ENCODE measurements around the gene CPEB3. TPM values are rescaled to one million over a fixed set of nuclear protein-coding genes. Genes with fewer than 3 reads are reported as not detected.
"Not testable (repeated sequence)": the region's sequence is repeated elsewhere in the genome, so short reads cannot be mapped to it uniquely, and the experiment has no call there.

CPEB3 gene
- total and polyA plus RNA-seq, 12 donors: 0.71 to 17.6 (median 13.3) TPM

DNA sequence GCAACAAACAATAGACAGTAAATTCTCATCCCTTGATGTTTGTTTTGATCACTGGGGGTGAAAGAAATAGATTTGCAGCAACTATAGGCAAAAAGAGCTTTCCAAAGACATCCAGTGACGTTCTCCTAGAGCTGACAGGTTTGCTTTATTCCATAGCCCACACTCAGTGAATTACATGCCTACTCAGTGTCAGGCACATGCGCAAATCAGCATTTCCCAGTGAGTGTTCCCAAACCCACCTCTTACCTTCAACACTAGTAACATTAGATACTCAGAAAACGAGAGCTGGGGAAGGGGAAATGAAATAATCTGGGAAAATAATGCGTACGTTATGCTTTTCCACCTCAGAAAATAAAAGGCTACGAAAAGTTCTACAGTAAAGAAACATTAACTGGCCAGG lies 144.1 kb downstream of the CPEB3 start:
- intact Hi-C loops (cut with DNase I): loop anchor here in 1 of 10 donors (5.0 kb wide), 1 partner anchor 59 kb away; no protein-coding TSS in a partner anchor
- Histone ChIP-seq H3K27ac (peak overlapping the region in 7 of 10 donors; percentile 28 to 62 (median 51)), H3K4me1 (peaks cover 0 to 71% (median 45%) of the 10 kb centered on the region in 9 donors), H3K4me3 (no peak overlapping the region), H3K9me3 (no peaks in the 10 kb centered on the region), H3K27me3 (no peaks in the 10 kb centered on the region), H3K36me3 (peaks cover 0 to 21% (median 3%) of the 10 kb centered on the region in 9 donors)
- ATAC-seq (no peak), DNase-seq (no peak)
- WGBS, 2 donors: 75 to 79% methylated on average over 6 of the region's 6 CpGs
- TF ChIP-seq, protein P1, sequence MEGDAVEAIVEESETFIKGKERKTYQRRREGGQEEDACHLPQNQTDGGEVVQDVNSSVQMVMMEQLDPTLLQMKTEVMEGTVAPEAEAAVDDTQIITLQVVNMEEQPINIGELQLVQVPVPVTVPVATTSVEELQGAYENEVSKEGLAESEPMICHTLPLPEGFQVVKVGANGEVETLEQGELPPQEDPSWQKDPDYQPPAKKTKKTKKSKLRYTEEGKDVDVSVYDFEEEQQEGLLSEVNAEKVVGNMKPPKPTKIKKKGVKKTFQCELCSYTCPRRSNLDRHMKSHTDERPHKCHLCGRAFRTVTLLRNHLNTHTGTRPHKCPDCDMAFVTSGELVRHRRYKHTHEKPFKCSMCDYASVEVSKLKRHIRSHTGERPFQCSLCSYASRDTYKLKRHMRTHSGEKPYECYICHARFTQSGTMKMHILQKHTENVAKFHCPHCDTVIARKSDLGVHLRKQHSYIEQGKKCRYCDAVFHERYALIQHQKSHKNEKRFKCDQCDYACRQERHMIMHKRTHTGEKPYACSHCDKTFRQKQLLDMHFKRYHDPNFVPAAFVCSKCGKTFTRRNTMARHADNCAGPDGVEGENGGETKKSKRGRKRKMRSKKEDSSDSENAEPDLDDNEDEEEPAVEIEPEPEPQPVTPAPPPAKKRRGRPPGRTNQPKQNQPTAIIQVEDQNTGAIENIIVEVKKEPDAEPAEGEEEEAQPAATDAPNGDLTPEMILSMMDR (IDR thresholded peaks at IDR 0.05): no peak

DNA sequence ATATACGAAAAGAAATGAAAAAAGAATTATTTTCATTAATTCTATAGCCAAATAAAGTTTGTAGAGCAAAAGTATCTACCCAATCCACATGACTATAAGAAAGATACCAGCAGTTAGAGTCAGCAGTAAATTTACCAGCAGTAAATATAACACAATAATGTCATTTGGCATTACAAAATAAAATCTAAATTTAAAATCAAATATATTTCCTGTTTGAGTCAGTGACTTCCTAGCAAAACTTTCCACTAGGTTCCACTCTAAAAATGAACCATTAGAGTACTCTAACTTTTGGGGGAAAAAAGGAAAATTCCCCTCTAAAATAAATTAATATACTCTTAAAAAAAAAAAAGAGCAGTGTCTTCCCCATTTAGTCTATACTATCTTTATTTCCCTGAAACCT lies 144.8 kb downstream of the CPEB3 start:
- 66 to 69% methylated on average over 1 of the region's 1 CpG for WGBS, 2 donors
- H3K36me3 ChIP-seq: peaks cover 0 to 23% (median 3%) of the 10 kb centered on the region in 9 donors
- ATAC-seq (peak in 3 of 8 donors; percentile 41 to 50 (median 46)), DNase-seq (no peak)
- intact Hi-C loops (cut with DNase I): loop anchor here in 1 of 10 donors (5.0 kb wide), 1 partner anchor 59 kb away; no protein-coding TSS in a partner anchor
- TF ChIP-seq, protein P1 (IDR thresholded peaks at IDR 0.05): no peak
- H3K4me3 ChIP-seq: no peak overlapping the region
- H3K9me3 ChIP-seq: no peaks in the 10 kb centered on the region
- peak overlapping the region in 8 of 10 donors; percentile 22 to 62 (median 46) for H3K27ac ChIP-seq
- peaks cover 0 to 64% (median 41%) of the 10 kb centered on the region in 9 donors for H3K4me1 ChIP-seq
- no peaks in the 10 kb centered on the region for H3K27me3 ChIP-seq

DNA sequence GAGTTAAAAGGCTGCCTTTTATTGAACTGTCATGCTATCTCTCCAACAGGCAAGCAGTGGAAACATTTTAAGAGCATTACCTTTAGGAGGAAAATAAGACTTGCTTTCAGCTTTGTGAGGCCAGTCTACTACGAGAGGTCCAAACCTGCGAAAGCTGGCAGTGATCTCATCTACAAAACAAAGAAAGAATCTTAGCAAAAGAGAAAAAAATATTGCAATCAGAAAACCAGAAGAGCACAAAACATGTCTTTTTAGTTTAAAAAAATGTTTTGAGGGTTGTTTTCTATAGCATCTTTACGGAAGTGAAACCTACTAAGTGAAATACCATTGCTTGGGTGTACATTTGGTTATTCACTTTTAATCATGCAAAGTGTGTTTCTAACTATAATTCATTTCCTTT lies 147.9 kb downstream of the CPEB3 start:
- peak overlapping the region in 1 of 10 donors; percentile 50 for H3K27ac ChIP-seq
- intact Hi-C loops (cut with DNase I): no loop called here
- H3K4me1 ChIP-seq: peaks cover 0 to 36% (median 28%) of the 10 kb centered on the region in 9 donors
- H3K9me3 ChIP-seq: peaks cover 0 to 7% (median 0%) of the 10 kb centered on the region in 11 donors
- ATAC-seq (no peak), DNase-seq (no peak)
- no peak overlapping the region for H3K4me3 ChIP-seq
- TF ChIP-seq, protein P1 (IDR thresholded peaks at IDR 0.05): no peak
- no peaks in the 10 kb centered on the region for H3K27me3 ChIP-seq
- 84 to 86% methylated on average over 3 of the region's 3 CpGs for WGBS, 2 donors
- H3K36me3 ChIP-seq: peaks cover 0 to 29% (median 3%) of the 10 kb centered on the region in 9 donors

DNA sequence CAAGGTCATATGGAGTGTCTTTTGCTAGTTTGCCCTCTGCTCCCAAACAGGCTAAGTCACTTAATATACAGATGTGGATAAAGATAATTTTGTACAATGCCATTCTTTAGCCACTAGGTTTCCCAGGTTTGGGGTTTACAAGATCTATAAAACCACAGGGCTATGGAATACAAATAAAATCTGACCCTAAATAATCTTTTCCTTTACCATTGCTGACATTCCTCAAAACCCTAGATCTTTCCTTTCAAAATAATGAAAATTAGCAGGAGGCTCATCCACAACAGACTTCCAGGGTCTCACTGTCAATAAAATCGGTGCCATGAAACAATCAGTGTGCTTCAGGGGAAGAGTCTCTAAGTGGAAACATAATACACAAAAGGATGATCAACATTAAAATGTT lies 148.4 kb downstream of the CPEB3 start:
- intact Hi-C loops (cut with DNase I): no loop called here
- TF ChIP-seq, protein P1 (IDR thresholded peaks at IDR 0.05): no peak

DNA sequence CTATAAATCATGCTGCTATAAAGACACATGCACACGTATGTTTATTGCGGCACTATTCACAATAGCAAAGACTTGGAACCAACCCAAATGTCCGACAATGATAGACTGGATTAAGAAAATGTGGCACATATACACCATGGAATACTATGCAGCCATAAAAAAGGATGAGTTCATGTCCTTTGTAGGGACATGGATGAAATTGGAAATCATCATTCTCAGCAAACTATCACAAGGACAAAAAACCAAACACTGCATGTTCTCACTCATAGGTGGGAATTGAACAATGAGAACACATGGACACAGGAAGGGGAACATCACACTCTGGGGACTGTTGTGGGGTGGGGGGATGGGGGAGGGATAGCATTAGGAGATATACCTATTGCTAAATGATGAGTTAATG lies 149.7 kb downstream of the CPEB3 start:
- H3K36me3 ChIP-seq: peaks cover 0 to 45% (median 3%) of the 10 kb centered on the region in 9 donors
- no CpG with 5 or more reads among the region's 3 CpGs for WGBS, 2 donors
- H3K27me3 ChIP-seq; H3K27ac ChIP-seq; H3K9me3 ChIP-seq; H3K4me3 ChIP-seq; ATAC-seq; DNase-seq; intact Hi-C loops (cut with DNase I): not testable (repeated sequence)
- H3K4me1 ChIP-seq: peaks cover 0 to 26% (median 13%) of the 10 kb centered on the region in 9 donors

More for the DNA sequence above, 148.4 kb downstream of the CPEB3 start:
- peaks cover 0 to 7% (median 0%) of the 10 kb centered on the region in 11 donors for H3K9me3 ChIP-seq
- H3K4me1 ChIP-seq: peaks cover 0 to 36% (median 26%) of the 10 kb centered on the region in 9 donors
- peak overlapping the region in 1 of 10 donors; percentile 50 for H3K27ac ChIP-seq
- H3K4me3 ChIP-seq: no peak overlapping the region
- 81 to 87% methylated on average over 1 of the region's 1 CpG for WGBS, 2 donors
- H3K27me3 ChIP-seq: no peaks in the 10 kb centered on the region
- H3K36me3 ChIP-seq: peaks cover 0 to 31% (median 3%) of the 10 kb centered on the region in 9 donors
- ATAC-seq: no peak
- DNase-seq: no peak

DNA sequence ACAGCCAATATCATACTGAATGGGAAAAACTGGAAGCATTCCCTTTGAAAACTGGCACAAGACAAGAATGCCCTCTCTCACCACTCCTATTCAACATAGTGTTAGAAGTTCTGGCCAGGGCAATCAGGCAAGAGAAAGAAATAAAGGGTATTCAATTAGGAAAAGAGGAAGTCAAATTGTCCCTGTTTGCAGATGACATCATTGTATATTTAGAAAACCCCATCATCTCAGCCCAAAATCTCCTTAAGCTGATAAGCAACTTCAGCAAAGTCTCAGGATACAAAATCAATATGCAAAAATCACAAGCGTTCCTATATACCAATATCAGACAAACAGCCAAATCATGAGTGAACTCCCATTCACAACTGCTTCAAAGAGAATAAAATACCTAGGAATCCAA lies 156.8 kb downstream of the CPEB3 start:
- H3K27ac ChIP-seq; H3K4me3 ChIP-seq; DNase-seq; ATAC-seq; H3K9me3 ChIP-seq; intact Hi-C loops (cut with DNase I); H3K27me3 ChIP-seq: not testable (repeated sequence)
- Histone ChIP-seq H3K36me3 (peaks cover 0 to 26% (median 3%) of the 10 kb centered on the region in 9 donors), H3K4me1 (peaks cover 0 to 17% (median 4%) of the 10 kb centered on the region in 9 donors)
- WGBS, 2 donors: 96 to 98% methylated on average over 1 of the region's 1 CpG

Data from heart right ventricle (tissue), 16 donors.